A673 (cell line): ENCODE measurements around the gene HOXC10. TPM values are rescaled to one million over a fixed set of nuclear protein-coding genes. Genes with fewer than 3 reads are reported as not detected.
A peak's percentile ranks its signal among the peaks of the same experiment; 100 is the strongest.

Source experiments
- BruUV-seq: library from RNA; stranded (reverse); fragments of 400-500 nt; replicated peaks from 2 replicates; lab custom pipeline; 2021; lab: Mats Ljungman, UMichigan
- CTCF ChIA-PET: fragments of 300-600 bp; sonication (Branson Sonifier 250); formaldehyde crosslinking; loops from one replicate; lab custom pipeline; 2022; ENCODE audit warnings: antibody characterized with exemption; lab: Charles Lee
- POLR2A ChIA-PET: fragments of 300-600 bp; sonication (Branson Sonifier 250); formaldehyde crosslinking; loops from one replicate; lab custom pipeline; 2022; ENCODE audit warnings: antibody characterized with exemption; ENCODE audit not compliant: low non-redundant PET; lab: Charles Lee
- DNase-seq: peaks from one replicate; pipeline ENCODE4 v3.0.0-alpha.2; 2015; ENCODE audit warnings: low spot score
- H3K27ac ChIP-seq: fragments of 200-600 bp; sonication (generic); 2 replicates; pipeline ENCODE4 v1.5.1; 2016; ENCODE audit warnings: mixed run types, low read depth, mild to moderate bottlenecking, mixed read lengths, antibody characterized with exemption, low read length; ENCODE audit not compliant: poor library complexity, severe bottlenecking
- H3K27me3 ChIP-seq: fragments of 200-600 bp; sonication (generic); replicated peaks from 2 replicates; pipeline ENCODE4 v1.6.1; 2017; ENCODE audit warnings: mixed run types, low read depth, mild to moderate bottlenecking, mixed read lengths, antibody characterized with exemption, low read length; ENCODE audit not compliant: insufficient read depth, poor library complexity
- H3K36me3 ChIP-seq: fragments of 200-600 bp; sonication (generic); 2 replicates; pipeline ENCODE4 v1.6.1; 2016; ENCODE audit warnings: mixed run types, mild to moderate bottlenecking, mixed read lengths, antibody characterized with exemption, low read length; ENCODE audit not compliant: insufficient read depth, poor library complexity, severe bottlenecking
- H3K4me1 ChIP-seq: fragments of 200-600 bp; sonication (generic); 2 replicates; pipeline ENCODE4 v1.6.1; 2017; ENCODE audit warnings: mixed run types, mild to moderate bottlenecking, mixed read lengths, antibody characterized with exemption, low read length; ENCODE audit not compliant: insufficient read depth, poor library complexity, severe bottlenecking
- H3K4me3 ChIP-seq: fragments of 200-600 bp; sonication (generic); 2 replicates; pipeline ENCODE4 v1.5.1; 2016; ENCODE audit warnings: low read depth, mixed run types, mild to moderate bottlenecking, mixed read lengths, low read length; ENCODE audit not compliant: poor library complexity, severe bottlenecking
- H3K9me3 ChIP-seq: fragments of 200-600 bp; sonication (generic); 2 replicates; pipeline ENCODE4 v1.6.1; 2016; ENCODE audit warnings: mixed run types, low read depth, mild to moderate bottlenecking, mixed read lengths, antibody characterized with exemption, low read length; ENCODE audit not compliant: poor library complexity, severe bottlenecking
- EZH2 ChIP-seq: fragments of 200-600 bp; sonication (generic); IDR thresholded peaks from 2 replicates; pipeline ENCODE4 v1.6.1; 2017; ENCODE audit warnings: borderline replicate concordance, low read depth, mild to moderate bottlenecking, mixed read lengths, antibody characterized with exemption, low read length; ENCODE audit not compliant: poor library complexity, severe bottlenecking
- intact Hi-C: fragments of 100-400 bp; cut with micrococcal nuclease; formaldehyde crosslinking; loops from one replicate; pipeline ENCODE4 v1.10.0; 2022; ENCODE audit not compliant: unreplicated experiment
- total RNA-seq: library from RNA; stranded (reverse); gene quantifications from 2 replicates; pipeline ENCODE4 v1.2.3, GENCODE V29; 2021
- TF ChIP-seq, protein P1 (sequence below): fragments of 300-800, 200-600 bp; sonication (generic); conservative IDR thresholded peaks from 2 replicates; pipeline ENCODE4 v1.5.1; 2017; ENCODE audit warnings: low read depth, mild to moderate bottlenecking, antibody characterized with exemption, low read length, moderate library complexity, mixed read lengths

HOXC10 gene
- total RNA-seq, 1 experiment from 2014 or later, result 27.8 TPM

DNA sequence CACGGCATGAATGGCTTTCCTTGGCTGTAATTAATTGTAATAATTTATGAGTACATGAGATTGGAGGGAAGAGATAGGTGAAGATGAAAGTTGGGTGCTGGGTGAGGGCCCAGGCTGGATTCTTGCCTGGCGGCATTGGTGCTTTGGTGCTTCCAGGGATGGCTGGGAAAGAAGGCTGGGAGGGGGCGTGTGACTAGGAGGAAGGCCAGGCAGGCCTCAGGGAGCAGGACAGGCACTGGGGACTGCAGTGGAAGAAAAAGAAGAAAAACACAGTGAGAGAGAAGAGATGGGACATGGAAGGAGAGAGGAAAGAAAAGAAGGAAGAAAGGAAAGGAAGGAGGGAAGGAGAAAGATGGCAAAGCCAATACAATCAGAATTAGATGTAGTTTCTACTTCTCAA, 18.7 kb downstream of the HOXC10 start:
- CTCF ChIA-PET, result interaction anchor here (0.6 to 1.4 kb wide), 3 partner anchors 18 to 198 kb away, joined by 3 to 5 read pairs (median 3); partner anchors contain the start of gene HOXC10
- DNase-seq, result no peak
- H3K27ac ChIP-seq, result no peak overlapping the region
- POLR2A ChIA-PET, result no interaction called here
- peaks cover 9% of the 10 kb centered on the region for H3K36me3 ChIP-seq
- H3K4me1 ChIP-seq, result peaks cover 63% of the 10 kb centered on the region
- no TSS peak for BruUV-seq
- H3K27me3 ChIP-seq, result no peaks in the 10 kb centered on the region
- H3K4me3 ChIP-seq, result no peak overlapping the region
- intact Hi-C loops, result loop anchor here (1.0 kb wide), 1 partner anchor 14 kb away; no protein-coding TSS in a partner anchor
- TF ChIP-seq EZH2, result no peak
- TF ChIP-seq, protein P1, sequence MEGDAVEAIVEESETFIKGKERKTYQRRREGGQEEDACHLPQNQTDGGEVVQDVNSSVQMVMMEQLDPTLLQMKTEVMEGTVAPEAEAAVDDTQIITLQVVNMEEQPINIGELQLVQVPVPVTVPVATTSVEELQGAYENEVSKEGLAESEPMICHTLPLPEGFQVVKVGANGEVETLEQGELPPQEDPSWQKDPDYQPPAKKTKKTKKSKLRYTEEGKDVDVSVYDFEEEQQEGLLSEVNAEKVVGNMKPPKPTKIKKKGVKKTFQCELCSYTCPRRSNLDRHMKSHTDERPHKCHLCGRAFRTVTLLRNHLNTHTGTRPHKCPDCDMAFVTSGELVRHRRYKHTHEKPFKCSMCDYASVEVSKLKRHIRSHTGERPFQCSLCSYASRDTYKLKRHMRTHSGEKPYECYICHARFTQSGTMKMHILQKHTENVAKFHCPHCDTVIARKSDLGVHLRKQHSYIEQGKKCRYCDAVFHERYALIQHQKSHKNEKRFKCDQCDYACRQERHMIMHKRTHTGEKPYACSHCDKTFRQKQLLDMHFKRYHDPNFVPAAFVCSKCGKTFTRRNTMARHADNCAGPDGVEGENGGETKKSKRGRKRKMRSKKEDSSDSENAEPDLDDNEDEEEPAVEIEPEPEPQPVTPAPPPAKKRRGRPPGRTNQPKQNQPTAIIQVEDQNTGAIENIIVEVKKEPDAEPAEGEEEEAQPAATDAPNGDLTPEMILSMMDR, result no peak
- no peaks in the 10 kb centered on the region for H3K9me3 ChIP-seq

DNA sequence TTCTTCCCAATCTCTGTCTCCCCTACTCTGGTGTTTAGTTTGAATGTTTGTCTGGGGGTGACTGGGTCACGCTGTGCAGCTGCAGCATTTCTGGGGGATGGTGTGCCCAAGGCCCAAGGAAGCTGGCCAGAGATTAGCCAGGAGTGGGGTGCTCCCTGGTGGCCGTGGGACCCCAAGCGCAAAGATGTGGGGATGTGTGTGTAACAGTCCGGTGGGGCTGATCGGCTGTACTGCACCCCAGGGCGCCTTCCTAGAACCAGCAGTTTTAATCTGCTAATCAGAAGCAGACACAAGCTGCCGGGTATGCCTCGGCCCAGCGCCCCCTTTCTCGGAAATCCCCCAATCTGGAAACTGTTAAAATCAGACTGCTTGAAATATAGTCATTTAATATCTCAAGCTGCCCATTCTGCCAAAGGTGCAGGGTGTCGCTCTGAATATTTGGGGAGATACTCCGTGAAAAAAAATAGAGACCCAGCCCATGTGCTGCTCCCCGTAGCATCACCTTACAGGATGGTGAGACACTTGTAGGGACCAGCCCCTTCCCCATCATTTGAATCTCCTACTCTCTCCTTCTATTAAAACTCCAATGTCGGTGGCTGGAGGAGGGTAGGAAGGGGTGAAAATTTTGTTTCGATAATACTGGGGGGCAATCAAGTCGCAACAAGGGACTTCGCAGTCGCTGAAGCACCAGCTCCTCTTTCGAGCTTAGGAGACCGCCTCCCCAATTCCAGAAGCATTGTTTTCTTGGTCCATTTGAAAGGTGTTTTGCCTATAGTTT, 19.3 kb downstream of the HOXC10 start:
- Histone ChIP-seq H3K4me3 (no peak overlapping the region), H3K27ac (no peak overlapping the region), H3K4me1 (peaks cover 57% of the 10 kb centered on the region), H3K9me3 (no peaks in the 10 kb centered on the region), H3K36me3 (peaks cover 9% of the 10 kb centered on the region), H3K27me3 (no peaks in the 10 kb centered on the region)
- intact Hi-C loops, result loop anchor here (1.0 kb wide), 1 partner anchor 15 kb away; no protein-coding TSS in a partner anchor
- BruUV-seq, result no TSS peak
- DNase-seq, result no peak
- no peak for TF ChIP-seq EZH2
- TF ChIP-seq, protein P1, result peak; percentile 42
- ChIA-PET CTCF (interaction anchor here (0.6 to 1.4 kb wide), 6 partner anchors 19 to 227 kb away, joined by 3 to 6 read pairs (median 4); partner anchors contain the start of gene HOXC10), POLR2A (no interaction called here)

DNA sequence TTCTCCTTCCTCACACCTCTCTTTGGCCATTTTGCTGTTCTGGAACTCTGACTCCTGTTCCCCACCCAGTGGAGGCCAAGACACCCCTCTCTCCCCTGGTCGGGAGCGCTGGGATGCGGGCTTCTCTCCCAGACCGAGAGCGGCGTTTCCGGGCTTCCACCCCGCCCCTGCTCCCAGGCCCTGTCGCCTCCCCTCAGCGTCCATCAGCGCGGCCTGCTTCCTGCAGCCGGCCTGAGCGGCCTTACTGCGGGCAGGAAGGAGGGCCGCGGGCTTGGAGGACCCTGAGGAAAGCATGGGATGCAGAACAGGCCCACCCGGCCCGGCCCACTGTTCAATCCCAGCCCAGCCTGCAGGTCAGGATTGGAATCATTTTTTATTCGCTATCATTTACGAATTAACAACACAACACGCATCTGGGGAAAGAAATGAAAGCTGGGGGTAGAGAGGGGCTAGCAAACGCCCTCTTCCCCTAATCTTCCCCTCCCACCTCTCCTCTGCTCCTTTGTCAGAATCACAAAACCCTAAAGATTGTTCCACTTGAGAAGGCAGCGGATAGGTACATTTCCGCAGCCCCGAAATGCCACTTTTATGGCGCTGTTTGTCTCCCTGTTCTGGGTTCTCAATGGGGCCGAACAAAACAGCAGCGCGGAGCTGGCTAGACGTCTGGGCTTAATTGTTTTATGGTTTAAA, 20.0 kb downstream of the HOXC10 start:
- no peaks in the 10 kb centered on the region for H3K27me3 ChIP-seq

More for the DNA sequence above, 20.0 kb downstream of the HOXC10 start:
- Histone ChIP-seq H3K36me3 (peaks cover 9% of the 10 kb centered on the region), H3K4me1 (peaks cover 63% of the 10 kb centered on the region), H3K9me3 (no peaks in the 10 kb centered on the region), H3K4me3 (no peak overlapping the region), H3K27ac (no peak overlapping the region)
- no TSS peak for BruUV-seq
- no peak for TF ChIP-seq EZH2
- TF ChIP-seq, protein P1, result no peak
- CTCF ChIA-PET, result interaction anchor here (0.6 to 3.0 kb wide), 9 partner anchors 12 to 226 kb away, joined by 3 to 33 read pairs (median 5); partner anchors contain the start of gene HOXC10
- intact Hi-C loops, result loop anchor here (1.0 kb wide), 1 partner anchor 16 kb away; no protein-coding TSS in a partner anchor
- DNase-seq, result no peak
- POLR2A ChIA-PET, result no interaction called here
